Epithelial cell of esophagus (primary cell): Measurements from ENCODE around the gene WDFY4.

Experiments
- DNase-seq: peaks from one replicate; pipeline ENCODE4 v3.0.0; 2010; ENCODE audit warnings: low read depth
- H3K4me3 ChIP-seq: 2 replicates; pipeline ENCODE4 v1.5.1; 2011; ENCODE audit warnings: mild to moderate bottlenecking, low read length, control low read depth
- CTCF ChIP-seq: IDR thresholded peaks from 2 replicates; pipeline ENCODE4 v1.5.1; 2011; ENCODE audit warnings: low read depth, mild to moderate bottlenecking, low read length, control low read depth, inconsistent platforms; ENCODE audit not compliant: insufficient read depth; ENCODE audit errors: missing control alignments

The WDFY4 gene

GRCh38 chr10:48659790-48660189 is 24.9 kb upstream of the WDFY4 start:
- H3K4me3 ChIP-seq, result no peak overlapping the region
- no peak for TF ChIP-seq CTCF
- peak; percentile 13 for DNase-seq

- DNase-seq, result no peak
- no peak for TF ChIP-seq CTCF
- H3K4me3 ChIP-seq, result no peak overlapping the region
These were observed 23.2 kb upstream of the WDFY4 start for GRCh38 chr10:48661441-48661840.

GRCh38 chr10:48667960-48668590 is 16.6 kb upstream of the WDFY4 start:
- TF ChIP-seq CTCF, result no peak
- no peak for DNase-seq
- H3K4me3 ChIP-seq, result no peak overlapping the region

- H3K4me3 ChIP-seq, result no peak overlapping the region
- no peak for TF ChIP-seq CTCF
- no peak for DNase-seq
These were observed 13.4 kb upstream of the WDFY4 start for GRCh38 chr10:48670978-48671913.

- no peak overlapping the region for H3K4me3 ChIP-seq
- no peak for DNase-seq
- no peak for TF ChIP-seq CTCF
These were observed 12.6 kb upstream of the WDFY4 start for GRCh38 chr10:48671914-48672595.

- H3K4me3 ChIP-seq, result no peak overlapping the region
- TF ChIP-seq CTCF, result no peak
- DNase-seq, result no peak
These were observed 11.9 kb upstream of the WDFY4 start for GRCh38 chr10:48672596-48673265.
